ENCODE data around the gene SLC8A1. TPM values are rescaled to one million over a fixed set of nuclear protein-coding genes. Genes with fewer than 3 reads are reported as not detected.

The SLC8A1 gene
- total and polyA plus RNA-seq, 5 experiments from 2014 or later: 0.22 to 0.34 TPM; not detected in 3

- Mint-ChIP-seq H3K27me3 (no peaks in the 10 kb centered on the region), H3K9me3 (no peaks in the 10 kb centered on the region), H3K4me3 (no peak overlapping the region), H3K36me3 (no peaks in the 10 kb centered on the region), H3K4me1 (no peaks in the 10 kb centered on the region), H3K27ac (no peak overlapping the region)
- POLR2A ChIA-PET: no interaction called here
- no peak for DNase-seq
- no peak for ATAC-seq
Measured at GRCh38 chr2:40161986-40162385, 289.9 kb downstream of the SLC8A1 start.

- DNase-seq: no peak
- POLR2A ChIA-PET: no interaction called here
- H3K27me3 Mint-ChIP-seq: peaks cover 0 to 2% (median 0%) of the 10 kb centered on the region in 5 donors
- H3K27ac Mint-ChIP-seq: no peak overlapping the region
- no peaks in the 10 kb centered on the region for H3K9me3 Mint-ChIP-seq
- H3K4me1 Mint-ChIP-seq: no peaks in the 10 kb centered on the region
- no peak for ATAC-seq
- H3K4me3 Mint-ChIP-seq: no peak overlapping the region
- no peaks in the 10 kb centered on the region for H3K36me3 Mint-ChIP-seq
Measured at GRCh38 chr2:40160751-40161218, 291.1 kb downstream of the SLC8A1 start.

GRCh38 chr2:40159333-40159732 lies 292.6 kb downstream of the SLC8A1 start:
- Mint-ChIP-seq H3K36me3 (no peaks in the 10 kb centered on the region), H3K27me3 (peaks cover 0 to 2% (median 0%) of the 10 kb centered on the region in 5 donors), H3K9me3 (no peaks in the 10 kb centered on the region), H3K27ac (no peak overlapping the region), H3K4me3 (no peak overlapping the region), H3K4me1 (no peaks in the 10 kb centered on the region)
- POLR2A ChIA-PET: no interaction called here
- DNase-seq (no peak), ATAC-seq (no peak)

GRCh38 chr2:40158781-40159180 lies 293.1 kb downstream of the SLC8A1 start:
- DNase-seq (no peak), ATAC-seq (no peak)
- H3K36me3 Mint-ChIP-seq: no peaks in the 10 kb centered on the region
- H3K4me1 Mint-ChIP-seq: no peaks in the 10 kb centered on the region
- POLR2A ChIA-PET: no interaction called here
- H3K4me3 Mint-ChIP-seq: no peak overlapping the region
- H3K9me3 Mint-ChIP-seq: no peaks in the 10 kb centered on the region
- H3K27me3 Mint-ChIP-seq: peaks cover 0 to 2% (median 0%) of the 10 kb centered on the region in 5 donors
- no peak overlapping the region for H3K27ac Mint-ChIP-seq

- Mint-ChIP-seq H3K27ac (no peak overlapping the region), H3K4me3 (no peak overlapping the region), H3K9me3 (no peaks in the 10 kb centered on the region), H3K27me3 (peaks cover 0 to 4% (median 0%) of the 10 kb centered on the region in 5 donors), H3K36me3 (no peaks in the 10 kb centered on the region), H3K4me1 (no peaks in the 10 kb centered on the region)
- ATAC-seq: no peak
- POLR2A ChIA-PET: no interaction called here
- no peak for DNase-seq
Measured at GRCh38 chr2:40155728-40156127, 296.2 kb downstream of the SLC8A1 start.

GRCh38 chr2:40150266-40150665 lies 301.6 kb downstream of the SLC8A1 start:
- POLR2A ChIA-PET: no interaction called here
- H3K9me3 Mint-ChIP-seq: no peaks in the 10 kb centered on the region
- peaks cover 0 to 6% (median 4%) of the 10 kb centered on the region in 5 donors for H3K27me3 Mint-ChIP-seq
- H3K4me3 Mint-ChIP-seq: no peak overlapping the region
- H3K36me3 Mint-ChIP-seq: no peaks in the 10 kb centered on the region
- no peak for ATAC-seq
- no peak overlapping the region for H3K27ac Mint-ChIP-seq
- H3K4me1 Mint-ChIP-seq: no peaks in the 10 kb centered on the region
- no peak for DNase-seq

- ATAC-seq (no peak), DNase-seq (no peak)
- H3K4me3 Mint-ChIP-seq: no peak overlapping the region
- no peak overlapping the region for H3K27ac Mint-ChIP-seq
- peaks cover 0 to 6% (median 4%) of the 10 kb centered on the region in 5 donors for H3K27me3 Mint-ChIP-seq
- no peaks in the 10 kb centered on the region for H3K4me1 Mint-ChIP-seq
- no peaks in the 10 kb centered on the region for H3K9me3 Mint-ChIP-seq
- POLR2A ChIA-PET: no interaction called here
- no peaks in the 10 kb centered on the region for H3K36me3 Mint-ChIP-seq
Measured at GRCh38 chr2:40148334-40148733, 303.6 kb downstream of the SLC8A1 start.

- Mint-ChIP-seq H3K4me3 (no peak overlapping the region), H3K27me3 (peaks cover 0 to 6% (median 4%) of the 10 kb centered on the region in 5 donors), H3K9me3 (no peaks in the 10 kb centered on the region), H3K4me1 (no peaks in the 10 kb centered on the region), H3K27ac (no peak overlapping the region), H3K36me3 (no peaks in the 10 kb centered on the region)
- DNase-seq (no peak), ATAC-seq (no peak)
- POLR2A ChIA-PET: no interaction called here
Measured at GRCh38 chr2:40147360-40147759, 304.5 kb downstream of the SLC8A1 start.

- Mint-ChIP-seq H3K4me3 (no peak overlapping the region), H3K27ac (no peak overlapping the region), H3K27me3 (peaks cover 0 to 1% (median 0%) of the 10 kb centered on the region in 5 donors), H3K9me3 (no peaks in the 10 kb centered on the region), H3K36me3 (no peaks in the 10 kb centered on the region), H3K4me1 (no peaks in the 10 kb centered on the region)
- ATAC-seq (no peak), DNase-seq (no peak)
- POLR2A ChIA-PET: no interaction called here
Measured at GRCh38 chr2:40144022-40144421, 307.9 kb downstream of the SLC8A1 start.

- no peaks in the 10 kb centered on the region for H3K9me3 Mint-ChIP-seq
- H3K4me1 Mint-ChIP-seq: no peaks in the 10 kb centered on the region
- DNase-seq (no peak), ATAC-seq (no peak)
- POLR2A ChIA-PET: no interaction called here
- H3K27ac Mint-ChIP-seq: no peak overlapping the region
- H3K27me3 Mint-ChIP-seq: peaks cover 0 to 1% (median 0%) of the 10 kb centered on the region in 5 donors
- H3K4me3 Mint-ChIP-seq: no peak overlapping the region
- H3K36me3 Mint-ChIP-seq: no peaks in the 10 kb centered on the region
Measured at GRCh38 chr2:40138314-40138713, 313.6 kb downstream of the SLC8A1 start.

- peaks cover 0 to 3% (median 0%) of the 10 kb centered on the region in 9 donors for H3K9me3 Mint-ChIP-seq
- no peak for DNase-seq
- POLR2A ChIA-PET: no interaction called here
- H3K4me1 Mint-ChIP-seq: no peaks in the 10 kb centered on the region
- H3K27ac Mint-ChIP-seq: no peak overlapping the region
- ATAC-seq: no peak
- H3K4me3 Mint-ChIP-seq: no peak overlapping the region
- peaks cover 0 to 15% (median 3%) of the 10 kb centered on the region in 5 donors for H3K27me3 Mint-ChIP-seq
- no peaks in the 10 kb centered on the region for H3K36me3 Mint-ChIP-seq
Measured at GRCh38 chr2:40131081-40131704, 320.7 kb downstream of the SLC8A1 start.

GRCh38 chr2:40130251-40130994 lies 321.5 kb downstream of the SLC8A1 start:
- no peak for DNase-seq
- POLR2A ChIA-PET: no interaction called here
- H3K4me1 Mint-ChIP-seq: no peaks in the 10 kb centered on the region
- no peak overlapping the region for H3K27ac Mint-ChIP-seq
- H3K4me3 Mint-ChIP-seq: no peak overlapping the region
- no peak for ATAC-seq
- H3K27me3 Mint-ChIP-seq: peaks cover 0 to 15% (median 3%) of the 10 kb centered on the region in 5 donors
- no peaks in the 10 kb centered on the region for H3K36me3 Mint-ChIP-seq
- H3K9me3 Mint-ChIP-seq: peaks cover 0 to 3% (median 0%) of the 10 kb centered on the region in 9 donors

GRCh38 chr2:40129725-40130124 lies 322.2 kb downstream of the SLC8A1 start:
- Mint-ChIP-seq H3K9me3 (peaks cover 0 to 3% (median 0%) of the 10 kb centered on the region in 9 donors), H3K36me3 (no peaks in the 10 kb centered on the region), H3K27me3 (peaks cover 0 to 17% (median 3%) of the 10 kb centered on the region in 5 donors), H3K4me1 (no peaks in the 10 kb centered on the region), H3K27ac (no peak overlapping the region), H3K4me3 (no peak overlapping the region)
- ATAC-seq (no peak), DNase-seq (no peak)
- POLR2A ChIA-PET: no interaction called here

Measured in naive thymus-derived CD8-positive, alpha-beta T cell (primary cell).